HepG2 (cell line): ENCODE results near the gene GLB1L. TPM values are rescaled to one million over a fixed set of nuclear protein-coding genes. Genes with fewer than 3 reads are reported as not detected.

Source experiments
- AKAP8 ChIP-seq: sonication (generic); formaldehyde crosslinking; IDR thresholded peaks from 2 replicates; pipeline ENCODE4 v1.5.1; 2020; ENCODE audit warnings: mild to moderate bottlenecking, missing genetic modification reagents
- HNRNPLL ChIP-seq: fragments of 200-400 bp; formaldehyde crosslinking; IDR thresholded peaks from 2 replicates; pipeline ENCODE4 v1.6.1; 2017; ENCODE audit warnings: mild to moderate bottlenecking, low read depth, low read length; ENCODE audit not compliant: poor library complexity, severe bottlenecking
- PRMT3 ChIP-seq: sonication (generic); formaldehyde crosslinking; IDR thresholded peaks from 2 replicates; pipeline ENCODE4 v1.8.1; 2022; ENCODE audit warnings: low read depth, mild to moderate bottlenecking, moderate library complexity, missing genetic modification reagents, borderline replicate concordance
- WIZ ChIP-seq: sonication (generic); formaldehyde crosslinking; IDR thresholded peaks from 2 replicates; pipeline ENCODE4 v1.5.1; 2020; ENCODE audit warnings: mild to moderate bottlenecking, missing genetic modification reagents
- YY1 ChIP-seq: IDR thresholded peaks from 2 replicates; pipeline ENCODE4 v1.6.1; 2011; ENCODE audit warnings: low read length, low read depth, moderate library complexity, mild to moderate bottlenecking; ENCODE audit not compliant: insufficient read depth, insufficient replicate concordance
- ZNF124 ChIP-seq: sonication (generic); formaldehyde crosslinking; IDR thresholded peaks from 2 replicates; pipeline ENCODE4 v1.4.0; 2020; ENCODE audit warnings: missing genetic modification reagents
- ZNF432 ChIP-seq: sonication (generic); formaldehyde crosslinking; IDR thresholded peaks from 2 replicates; pipeline ENCODE4 v1.5.0; 2020; ENCODE audit warnings: missing genetic modification reagents, mild to moderate bottlenecking, borderline replicate concordance
- ZNF510 ChIP-seq: sonication (generic); formaldehyde crosslinking; IDR thresholded peaks from 2 replicates; pipeline ENCODE4 v1.4.0; 2020; ENCODE audit warnings: low read depth, mild to moderate bottlenecking, missing genetic modification reagents
- ZZZ3 ChIP-seq: sonication (generic); formaldehyde crosslinking; IDR thresholded peaks from 2 replicates; pipeline ENCODE4 v1.4.0; 2020; ENCODE audit warnings: missing genetic modification reagents, mild to moderate bottlenecking, borderline replicate concordance
- polyA plus RNA-seq, 8 experiments: library from polyadenylated mRNA; depleted of rRNA in 3 of 8; stranded (reverse) in 7 of 8; unstranded in 1 of 8; fragments of >200 nt; fragmentation: Illumina TruSeq in 4 of 8; extraction: Trizol in 4 of 8; gene quantifications; 2 replicates each; pipeline versions ENCODE4 v1.2.1 to v1.2.3, GENCODE V29; 2011 to 2016; ENCODE audit warnings: low read depth in 4 of 8, missing spikeins in 1 of 8, mixed read lengths in 1 of 8; ENCODE audit not compliant: insufficient read depth in 1 of 8
- total RNA-seq, 5 experiments: library from RNA; depleted of rRNA; stranded (reverse); fragments of >200 nt; fragmentation: Illumina TruSeq; extraction: Trizol; gene quantifications; 2 replicates each; pipeline ENCODE4 v1.2.3, GENCODE V29; 2016; ENCODE audit warnings: low read depth in 1 of 5
- TF ChIP-seq, protein P1 (sequence below), 2 experiments: sonication (generic) in 1 of 2; formaldehyde crosslinking in 1 of 2; IDR thresholded peaks; 2 replicates each; pipeline versions ENCODE4 v1.4.0 to v1.6.1; 2016 to 2020; ENCODE audit warnings: borderline replicate concordance in 1 of 2, low read depth in 1 of 2, mild to moderate bottlenecking in 1 of 2, missing genetic modification reagents in 1 of 2
- TF ChIP-seq, protein P2 (sequence below): sonication (generic); formaldehyde crosslinking; IDR thresholded peaks from 2 replicates; pipeline ENCODE4 v1.5.0; 2020; ENCODE audit warnings: mild to moderate bottlenecking, missing genetic modification reagents, borderline replicate concordance
- TF ChIP-seq, protein P3 (sequence below): sonication (generic); formaldehyde crosslinking; IDR thresholded peaks from 2 replicates; pipeline ENCODE4 v1.8.1; 2023; ENCODE audit warnings: mild to moderate bottlenecking, inconsistent platforms, moderate library complexity, missing genetic modification reagents, borderline replicate concordance
- TF ChIP-seq, protein P4 (sequence below): sonication (generic); formaldehyde crosslinking; IDR thresholded peaks from 2 replicates; pipeline ENCODE4 v1.5.0; 2020; ENCODE audit warnings: mild to moderate bottlenecking, missing genetic modification reagents

GLB1L gene
- total and polyA plus RNA-seq, 2 of the 13 experiments (the other 11 are each of a cell fraction or from before 2014, with no cell fraction given) = 6.8 to 7.3 TPM

DNA sequence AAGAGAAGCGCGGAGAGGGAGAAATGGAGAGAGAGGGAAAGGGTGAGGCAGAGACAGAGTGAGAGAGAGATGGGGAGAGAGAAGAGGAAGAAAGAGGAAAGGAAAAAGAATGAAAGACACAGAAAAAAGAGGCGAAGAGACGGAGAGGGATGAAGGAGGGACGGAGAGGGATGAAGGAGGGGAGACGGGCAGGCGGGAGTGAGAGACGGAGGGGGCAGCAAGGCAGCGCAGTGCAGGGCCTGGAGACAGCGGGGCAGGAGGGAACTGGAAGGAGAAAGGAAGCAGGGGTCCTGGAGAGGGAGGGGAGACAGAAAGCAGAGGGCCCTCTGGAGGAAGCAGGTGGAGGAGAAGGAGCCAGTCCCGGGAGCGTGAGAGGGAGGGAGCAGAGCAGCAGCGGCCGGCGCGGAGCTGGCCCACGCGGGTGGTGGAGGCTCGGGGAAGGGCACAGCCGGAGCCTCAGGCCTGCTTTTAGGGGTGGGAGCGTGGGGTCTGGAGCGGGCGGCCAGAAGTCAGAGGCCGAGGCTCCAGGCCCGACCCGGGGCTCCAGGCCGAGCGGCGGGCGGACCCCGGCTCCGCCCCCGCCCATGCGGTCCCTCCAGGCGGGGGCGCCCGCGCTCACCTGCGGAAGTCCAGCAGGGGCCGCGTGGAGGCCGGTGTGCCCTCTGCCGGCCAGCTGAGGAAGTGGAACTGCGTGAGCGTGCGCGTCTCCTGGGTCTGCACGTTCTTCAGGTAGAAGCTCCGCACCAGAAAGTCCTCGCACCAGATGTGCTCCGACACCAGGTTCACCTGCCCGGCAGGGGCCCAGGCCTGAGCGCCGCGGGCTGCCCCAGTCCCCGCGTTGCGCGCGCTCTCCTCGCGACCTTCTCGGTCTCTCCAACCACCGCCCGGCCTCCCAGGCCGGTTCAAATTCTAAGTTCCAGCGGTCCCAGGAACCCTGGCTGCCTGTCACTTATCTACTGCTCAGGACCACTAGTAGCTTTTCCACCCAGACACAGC lies 49.4 kb upstream of the GLB1L start (continued):
- TF ChIP-seq, protein P1, sequence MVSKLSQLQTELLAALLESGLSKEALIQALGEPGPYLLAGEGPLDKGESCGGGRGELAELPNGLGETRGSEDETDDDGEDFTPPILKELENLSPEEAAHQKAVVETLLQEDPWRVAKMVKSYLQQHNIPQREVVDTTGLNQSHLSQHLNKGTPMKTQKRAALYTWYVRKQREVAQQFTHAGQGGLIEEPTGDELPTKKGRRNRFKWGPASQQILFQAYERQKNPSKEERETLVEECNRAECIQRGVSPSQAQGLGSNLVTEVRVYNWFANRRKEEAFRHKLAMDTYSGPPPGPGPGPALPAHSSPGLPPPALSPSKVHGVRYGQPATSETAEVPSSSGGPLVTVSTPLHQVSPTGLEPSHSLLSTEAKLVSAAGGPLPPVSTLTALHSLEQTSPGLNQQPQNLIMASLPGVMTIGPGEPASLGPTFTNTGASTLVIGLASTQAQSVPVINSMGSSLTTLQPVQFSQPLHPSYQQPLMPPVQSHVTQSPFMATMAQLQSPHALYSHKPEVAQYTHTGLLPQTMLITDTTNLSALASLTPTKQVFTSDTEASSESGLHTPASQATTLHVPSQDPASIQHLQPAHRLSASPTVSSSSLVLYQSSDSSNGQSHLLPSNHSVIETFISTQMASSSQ (IDR thresholded peaks at IDR 0.05; ENCODE audit: low read depth) = no peak; the same call in 1 of the 2 replicates
- TF ChIP-seq, protein P1 (CRISPR knock-in tag; IDR thresholded peaks at IDR 0.05; ENCODE audit: borderline replicate concordance) = peak; percentile 75; the same call in 1 of the 2 replicates
- no peak for TF ChIP-seq PRMT3
- peak; percentile 82 for TF ChIP-seq YY1
- TF ChIP-seq ZNF510 (CRISPR knock-in tag) = peak; percentile 53; the same call in 1 of the 2 replicates
- TF ChIP-seq HNRNPLL = peak; percentile 83
- no peak for TF ChIP-seq ZNF432
- TF ChIP-seq, protein P2, sequence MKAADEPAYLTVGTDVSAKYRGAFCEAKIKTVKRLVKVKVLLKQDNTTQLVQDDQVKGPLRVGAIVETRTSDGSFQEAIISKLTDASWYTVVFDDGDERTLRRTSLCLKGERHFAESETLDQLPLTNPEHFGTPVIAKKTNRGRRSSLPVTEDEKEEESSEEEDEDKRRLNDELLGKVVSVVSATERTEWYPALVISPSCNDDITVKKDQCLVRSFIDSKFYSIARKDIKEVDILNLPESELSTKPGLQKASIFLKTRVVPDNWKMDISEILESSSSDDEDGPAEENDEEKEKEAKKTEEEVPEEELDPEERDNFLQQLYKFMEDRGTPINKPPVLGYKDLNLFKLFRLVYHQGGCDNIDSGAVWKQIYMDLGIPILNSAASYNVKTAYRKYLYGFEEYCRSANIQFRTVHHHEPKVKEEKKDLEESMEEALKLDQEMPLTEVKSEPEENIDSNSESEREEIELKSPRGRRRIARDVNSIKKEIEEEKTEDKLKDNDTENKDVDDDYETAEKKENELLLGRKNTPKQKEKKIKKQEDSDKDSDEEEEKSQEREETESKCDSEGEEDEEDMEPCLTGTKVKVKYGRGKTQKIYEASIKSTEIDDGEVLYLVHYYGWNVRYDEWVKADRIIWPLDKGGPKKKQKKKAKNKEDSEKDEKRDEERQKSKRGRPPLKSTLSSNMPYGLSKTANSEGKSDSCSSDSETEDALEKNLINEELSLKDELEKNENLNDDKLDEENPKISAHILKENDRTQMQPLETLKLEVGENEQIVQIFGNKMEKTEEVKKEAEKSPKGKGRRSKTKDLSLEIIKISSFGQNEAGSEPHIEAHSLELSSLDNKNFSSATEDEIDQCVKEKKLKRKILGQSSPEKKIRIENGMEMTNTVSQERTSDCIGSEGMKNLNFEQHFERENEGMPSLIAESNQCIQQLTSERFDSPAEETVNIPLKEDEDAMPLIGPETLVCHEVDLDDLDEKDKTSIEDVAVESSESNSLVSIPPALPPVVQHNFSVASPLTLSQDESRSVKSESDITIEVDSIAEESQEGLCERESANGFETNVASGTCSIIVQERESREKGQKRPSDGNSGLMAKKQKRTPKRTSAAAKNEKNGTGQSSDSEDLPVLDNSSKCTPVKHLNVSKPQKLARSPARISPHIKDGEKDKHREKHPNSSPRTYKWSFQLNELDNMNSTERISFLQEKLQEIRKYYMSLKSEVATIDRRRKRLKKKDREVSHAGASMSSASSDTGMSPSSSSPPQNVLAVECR (CRISPR knock-in tag) = peak; percentile 94
- TF ChIP-seq ZNF124 (CRISPR knock-in tag) = peak; percentile 82
- peak; percentile 47; the same call in 1 of the 2 replicates for TF ChIP-seq ZZZ3 (CRISPR knock-in tag)
- TF ChIP-seq, protein P3, sequence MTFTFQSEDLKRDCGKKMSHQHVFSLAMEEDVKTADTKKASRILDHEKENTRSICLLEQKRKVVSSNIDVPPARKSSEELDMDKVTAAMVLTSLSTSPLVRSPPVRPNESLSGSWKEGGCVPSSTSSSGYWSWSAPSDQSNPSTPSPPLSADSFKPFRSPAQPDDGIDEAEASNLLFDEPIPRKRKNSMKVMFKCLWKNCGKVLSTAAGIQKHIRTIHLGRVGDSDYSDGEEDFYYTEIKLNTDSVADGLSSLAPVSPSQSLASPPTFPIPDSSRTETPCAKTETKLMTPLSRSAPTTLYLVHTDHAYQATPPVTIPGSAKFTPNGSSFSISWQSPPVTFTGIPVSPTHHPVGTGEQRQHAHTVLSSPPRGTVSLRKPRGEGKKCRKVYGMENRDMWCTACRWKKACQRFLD (CRISPR knock-in tag) = peak; percentile 40; the same call in 1 of the 2 replicates
- TF ChIP-seq WIZ (CRISPR knock-in tag) = 0 out of 2 replicates have a peak, but pooled peaks have one; percentile 24
- TF ChIP-seq AKAP8 (CRISPR knock-in tag) = peak; percentile 76; the same call in 1 of the 2 replicates
- TF ChIP-seq, protein P4, sequence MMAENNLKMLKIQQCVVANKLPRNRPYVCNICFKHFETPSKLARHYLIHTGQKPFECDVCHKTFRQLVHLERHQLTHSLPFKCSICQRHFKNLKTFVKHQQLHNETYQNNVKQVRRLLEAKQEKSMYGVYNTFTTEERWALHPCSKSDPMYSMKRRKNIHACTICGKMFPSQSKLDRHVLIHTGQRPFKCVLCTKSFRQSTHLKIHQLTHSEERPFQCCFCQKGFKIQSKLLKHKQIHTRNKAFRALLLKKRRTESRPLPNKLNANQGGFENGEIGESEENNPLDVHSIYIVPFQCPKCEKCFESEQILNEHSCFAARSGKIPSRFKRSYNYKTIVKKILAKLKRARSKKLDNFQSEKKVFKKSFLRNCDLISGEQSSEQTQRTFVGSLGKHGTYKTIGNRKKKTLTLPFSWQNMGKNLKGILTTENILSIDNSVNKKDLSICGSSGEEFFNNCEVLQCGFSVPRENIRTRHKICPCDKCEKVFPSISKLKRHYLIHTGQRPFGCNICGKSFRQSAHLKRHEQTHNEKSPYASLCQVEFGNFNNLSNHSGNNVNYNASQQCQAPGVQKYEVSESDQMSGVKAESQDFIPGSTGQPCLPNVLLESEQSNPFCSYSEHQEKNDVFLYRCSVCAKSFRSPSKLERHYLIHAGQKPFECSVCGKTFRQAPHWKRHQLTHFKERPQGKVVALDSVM (CRISPR knock-in tag) = peak; percentile 81
